Activated CD8-positive, alpha-beta memory T cell treated with anti-CD3 and anti-CD28 coated beads for 4 hours (primary cell): ENCODE measurements around the gene ING3.
"Not testable (repeated sequence)": the region's sequence is repeated elsewhere in the genome, so short reads cannot be mapped to it uniquely, and the experiment has no call there.

Experiments used
- DNase-seq, 2 donors: peaks; one replicate each; pipeline ENCODE4 v3.0.0-alpha.2; 2020; ENCODE audit warnings: low read depth in 2 of 2

The ING3 gene

DNA sequence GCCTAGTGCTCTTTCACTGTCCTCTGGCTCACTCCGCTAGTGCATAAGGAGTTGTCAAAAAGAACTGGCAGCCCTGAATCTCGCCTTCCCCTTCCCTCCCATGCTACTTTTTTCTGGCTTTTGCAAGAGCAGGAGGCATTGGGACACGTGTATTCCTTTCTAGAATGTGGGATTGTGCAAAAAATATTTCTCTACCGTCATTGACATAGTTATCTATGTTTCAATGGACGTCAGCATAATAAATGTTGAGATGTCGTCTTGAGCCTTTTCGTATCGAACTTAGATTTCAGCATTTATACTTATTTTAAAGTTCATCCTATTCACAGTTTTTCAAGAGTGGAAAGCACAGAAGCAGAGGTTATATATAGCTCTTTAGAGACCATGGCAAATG, 727 bp downstream of the ING3 start:
- no peak for DNase-seq

GRCh38 chr7:120951826-120952225, 1.2 kb downstream of the ING3 start:
- no peak for DNase-seq

GRCh38 chr7:120955577-120956149, 5.1 kb downstream of the ING3 start:
- no peak for DNase-seq

GRCh38 chr7:120959929-120960484, 9.4 kb downstream of the ING3 start:
- no peak for DNase-seq

DNA sequence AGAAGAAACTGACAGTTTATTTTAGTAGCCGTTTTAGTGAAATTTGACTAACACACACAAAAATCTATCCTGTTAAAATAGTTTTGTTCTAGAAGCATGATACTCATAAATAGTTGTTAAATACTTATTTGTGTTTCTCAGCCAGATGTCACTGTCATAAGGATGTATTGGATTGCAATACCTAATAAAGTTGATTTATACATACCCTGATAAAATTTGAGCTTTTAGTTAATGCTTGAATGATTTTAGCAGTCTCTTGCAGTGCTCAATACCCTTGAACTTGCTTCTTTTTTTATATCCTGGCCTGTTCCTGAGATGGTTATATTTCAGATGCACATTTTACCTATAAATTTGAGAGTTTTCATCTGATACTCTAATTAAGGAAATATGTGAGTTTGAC, 10.1 kb downstream of the ING3 start:
- no peak for DNase-seq

DNA sequence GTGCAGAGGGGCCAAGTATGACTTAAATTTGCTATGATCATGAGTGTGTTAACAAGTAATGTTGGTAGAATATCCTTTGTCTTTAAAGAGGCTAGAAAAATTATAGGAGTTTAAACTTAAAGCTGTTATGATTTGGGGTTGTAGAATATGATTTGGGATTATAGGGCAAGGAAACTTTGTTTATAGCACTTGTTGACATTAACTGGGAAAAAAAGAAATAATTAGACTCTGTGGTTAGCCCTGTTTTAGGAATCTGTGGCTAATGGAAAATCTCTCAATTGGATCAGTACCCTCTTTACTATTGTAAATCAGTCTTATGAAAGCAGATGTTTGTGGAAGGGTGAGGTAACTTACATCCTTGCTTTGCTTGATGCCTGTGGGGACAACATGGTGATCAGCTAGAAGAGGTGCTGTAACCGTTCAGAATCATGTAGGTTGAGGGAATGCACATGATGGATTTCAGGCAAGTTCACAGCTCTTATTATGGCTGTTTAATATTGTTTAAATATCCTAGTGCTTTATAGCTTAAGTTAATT, 11.1 kb downstream of the ING3 start:
- no peak for DNase-seq

- no peak for DNase-seq
These were observed 13.5 kb downstream of the ING3 start for GRCh38 chr7:120964088-120964487.

DNA sequence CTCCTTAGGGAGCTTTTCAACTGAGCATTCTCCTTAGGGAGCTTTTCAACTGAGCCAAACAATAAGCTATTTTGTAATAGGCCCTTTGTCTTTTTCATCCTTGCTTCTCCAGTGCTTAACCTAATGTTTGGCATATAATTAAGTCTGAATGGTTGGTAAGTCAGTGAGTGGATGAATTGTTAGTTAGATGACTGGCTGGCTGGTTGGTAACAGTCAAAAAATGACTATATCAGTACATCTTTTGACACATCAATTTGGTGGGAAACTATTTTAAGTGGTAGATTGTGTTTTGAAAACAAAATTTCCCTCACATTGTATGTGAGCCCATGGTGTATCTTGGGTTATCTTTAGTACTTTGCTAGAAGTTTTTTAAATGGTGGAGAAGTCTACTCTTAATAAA, 16.4 kb downstream of the ING3 start:
- DNase-seq = no peak

DNA sequence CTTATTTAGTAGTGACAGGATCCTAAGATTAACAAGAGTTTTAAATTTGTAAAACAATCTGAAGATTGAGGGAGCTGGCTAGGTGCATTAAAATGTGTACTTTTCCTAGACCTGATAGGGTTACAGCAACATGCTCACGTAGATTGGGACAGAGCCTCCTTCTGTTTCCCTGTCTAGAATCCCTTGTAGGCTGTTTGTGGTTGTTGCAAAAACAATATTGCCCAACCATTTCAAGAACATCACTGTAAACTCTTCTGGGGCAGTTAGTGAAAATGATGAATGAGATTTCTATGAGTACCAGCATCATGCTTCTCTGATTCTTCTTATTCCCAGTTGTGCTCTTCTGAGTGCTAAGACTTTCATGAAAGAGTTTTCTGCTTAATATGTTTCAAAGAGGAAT, 23.3 kb downstream of the ING3 start:
- no peak for DNase-seq

GRCh38 chr7:120979765-120980499, 29.4 kb downstream of the ING3 start:
- no peak for DNase-seq

- no peak for DNase-seq
These were observed 30.5 kb downstream of the ING3 start for GRCh38 chr7:120981117-120981516.

DNA sequence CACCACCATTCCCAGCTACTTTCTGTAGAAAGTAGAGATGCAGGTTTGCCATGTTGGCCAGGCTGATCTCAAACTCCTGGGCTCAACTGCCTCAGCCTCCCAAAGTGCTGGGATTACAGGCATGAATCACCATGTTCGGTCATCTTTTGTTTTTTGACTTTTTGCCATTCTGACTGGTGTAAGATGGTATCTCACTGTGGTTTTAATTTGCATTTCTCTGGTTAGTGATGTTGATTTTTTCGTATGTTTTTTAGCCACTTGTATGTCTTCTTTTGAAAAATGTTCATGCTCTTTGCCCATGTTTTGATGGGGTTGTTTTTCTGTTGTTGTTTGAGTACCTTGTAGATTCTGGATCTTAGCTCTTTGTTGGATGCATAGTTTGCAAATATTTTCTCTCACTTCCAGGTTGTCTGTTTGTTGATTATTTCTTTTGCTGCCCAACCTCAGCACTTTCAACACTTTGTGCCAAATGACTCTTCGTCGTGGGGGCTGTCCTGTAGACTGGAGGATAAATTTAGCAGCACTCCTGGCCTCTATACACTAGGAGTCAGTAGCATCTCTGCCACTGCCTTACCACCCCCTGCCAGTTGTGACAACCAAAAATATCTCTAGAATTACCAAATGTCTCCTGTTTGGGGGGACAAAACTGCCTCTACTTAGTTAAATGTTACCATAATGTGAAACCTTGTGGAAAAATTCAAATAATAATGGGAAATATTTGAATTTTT, 31.5 kb downstream of the ING3 start:
- no peak for DNase-seq

GRCh38 chr7:120983592-120983991, 33.0 kb downstream of the ING3 start:
- DNase-seq = not testable (repeated sequence)

DNA sequence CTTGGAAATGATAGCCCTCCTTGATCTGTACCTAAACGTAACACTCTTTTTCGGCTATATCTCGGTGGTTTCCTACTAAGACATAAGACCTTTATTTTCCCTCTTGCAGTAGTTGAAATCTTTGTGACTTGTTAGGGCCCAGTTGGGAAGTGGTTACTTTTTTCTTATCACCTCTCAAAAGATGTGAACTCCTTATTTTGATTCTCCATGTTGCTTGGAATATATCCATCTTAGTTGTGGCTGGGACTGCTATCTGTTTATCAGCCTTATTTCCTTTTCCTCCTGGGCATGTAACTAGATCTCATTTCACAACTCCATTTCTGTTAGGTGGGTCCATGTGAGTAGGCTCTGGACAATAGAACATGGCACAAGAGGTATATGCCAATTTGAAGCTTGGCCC, 33.8 kb downstream of the ING3 start:
- no peak for DNase-seq

DNA sequence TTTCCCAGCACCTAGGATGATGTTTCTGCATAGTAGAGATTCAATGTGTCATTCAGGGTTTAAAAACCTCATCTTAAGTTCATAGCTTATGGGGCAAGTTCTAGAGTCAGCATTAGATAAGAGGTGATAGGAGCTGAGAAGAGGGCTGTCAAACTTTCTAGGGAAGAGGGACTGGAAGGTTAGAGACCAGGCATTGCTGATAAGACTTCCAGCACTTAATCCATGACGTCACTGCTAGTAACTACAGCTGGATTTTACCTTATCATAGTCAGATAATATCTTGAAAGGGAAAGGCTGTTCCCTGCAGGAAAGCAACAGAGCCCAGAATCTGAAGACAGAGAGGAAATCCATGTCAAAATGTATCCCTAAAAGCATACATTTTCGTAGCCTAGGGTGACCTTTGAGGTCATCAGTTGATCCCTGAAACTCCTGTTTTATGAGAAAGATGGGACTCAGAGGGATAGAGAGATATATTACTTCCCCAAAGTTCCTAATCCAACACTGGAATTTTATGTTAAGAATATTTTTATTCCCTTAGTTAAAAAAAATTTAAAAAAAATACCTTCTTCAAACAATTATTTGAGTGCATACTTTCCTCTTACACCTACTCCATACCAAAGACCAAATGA, 34.7 kb downstream of the ING3 start:
- no peak for DNase-seq

DNA sequence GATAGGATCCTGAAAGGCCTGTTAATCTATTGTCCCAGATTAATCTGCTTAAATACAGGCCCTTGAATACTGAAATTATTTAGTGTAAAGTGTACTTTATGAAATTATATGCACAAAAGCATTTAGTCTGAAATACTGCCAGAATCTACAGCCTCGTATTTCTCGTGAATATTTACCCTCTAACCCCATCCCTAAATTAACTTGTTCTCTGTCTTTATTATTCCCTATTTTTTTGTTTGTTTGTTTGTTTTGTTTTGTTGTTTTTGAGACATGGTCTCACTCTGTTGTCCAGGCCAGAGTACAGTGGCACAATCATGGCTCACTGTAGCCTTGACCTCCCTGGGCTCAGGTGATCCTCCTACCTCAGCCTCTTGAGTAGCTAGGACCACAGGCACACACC, 35.3 kb downstream of the ING3 start:
- DNase-seq = no peak

DNA sequence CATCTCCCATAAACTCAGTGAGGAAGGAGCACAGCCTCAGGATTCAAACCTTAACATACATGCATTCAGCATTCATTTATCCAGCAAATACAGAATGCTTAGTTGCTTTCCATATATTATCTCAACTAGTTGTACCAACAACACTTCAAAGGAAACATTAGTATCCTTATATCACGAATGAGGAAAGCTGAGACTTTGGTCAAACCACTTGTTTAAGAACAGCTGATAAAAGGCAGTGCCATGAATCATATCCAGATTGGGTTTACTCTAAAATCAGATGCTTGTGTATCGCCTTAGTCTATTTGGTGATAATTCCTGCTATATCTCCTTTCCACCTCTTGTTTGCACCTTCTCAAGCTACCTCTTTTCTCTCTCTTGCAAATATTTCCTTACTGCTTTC, 36.1 kb downstream of the ING3 start:
- no peak for DNase-seq

- no peak for DNase-seq
These were observed 36.7 kb downstream of the ING3 start for GRCh38 chr7:120987280-120987679.

DNA sequence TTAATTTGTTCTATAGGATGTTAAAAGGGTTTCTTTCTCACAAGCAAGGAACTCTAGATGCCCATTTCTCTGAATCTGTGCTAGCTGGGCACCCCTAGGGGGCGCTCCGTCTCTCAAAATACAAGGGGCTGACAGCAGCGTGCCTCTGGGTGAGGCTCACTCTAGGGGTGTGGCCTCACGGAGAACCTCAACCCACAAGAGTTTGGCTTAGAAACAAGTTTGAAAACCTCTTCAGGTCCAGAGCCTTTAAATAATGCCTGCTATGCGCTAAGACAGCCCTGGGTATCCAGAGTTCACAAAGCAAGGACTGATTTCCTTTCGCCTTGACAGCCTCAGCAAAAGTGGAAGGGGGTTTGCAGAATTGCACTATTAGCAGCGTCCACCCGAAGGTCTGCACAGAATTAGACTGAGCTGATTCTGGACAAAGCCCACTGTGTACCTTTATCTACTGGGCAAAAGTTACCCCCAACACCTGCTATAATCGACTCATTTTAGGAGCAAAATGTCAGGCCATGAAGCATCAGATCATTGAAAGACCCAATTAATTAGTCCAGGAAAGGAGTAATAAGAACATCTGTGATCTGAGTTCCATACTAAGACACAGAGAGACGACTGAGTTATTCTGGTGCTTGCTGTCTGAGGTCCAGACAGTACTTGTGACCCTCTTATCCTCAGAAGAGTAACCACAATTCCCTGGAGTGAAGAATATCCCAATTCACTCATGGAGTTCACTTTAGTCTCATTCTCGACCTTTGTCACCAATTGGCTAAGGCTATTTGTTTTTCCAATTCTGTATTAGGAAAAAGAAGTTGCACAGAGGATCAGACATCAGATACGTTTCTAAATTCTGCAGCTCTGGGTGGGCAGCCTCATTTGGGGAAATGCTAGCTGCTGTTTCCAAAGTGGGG, 37.4 kb downstream of the ING3 start:
- peak; percentile 62 to 64 for DNase-seq

GRCh38 chr7:120988591-120989256, 38.1 kb downstream of the ING3 start, which contains the start of gene CPED1:
Gene CPED1, plus strand, starts transcription at chr7:120988711. Its CDS starts 911 bp downstream, at chr7:120989622.
- DNase-seq = no peak
